HG03064 (cell line): ENCODE measurements around the gene ZNF492.
"Not testable (repeated sequence)": the region's sequence is repeated elsewhere in the genome, so short reads cannot be mapped to it uniquely, and the experiment has no call there.

ENCODE experiments used
- ATAC-seq: cut with Tn5 transposase; IDR thresholded peaks from one replicate; pipeline ENCODE4 v1.9.1; 2021; ENCODE audit warnings: low read depth; ENCODE audit not compliant: unreplicated experiment

The ZNF492 gene

GRCh38 chr19:22616659-22617058, 17.5 kb upstream of the ZNF492 start:
- no peak for ATAC-seq

- not testable (repeated sequence) for ATAC-seq
Observed at GRCh38 chr19:22617181-22617580, 16.9 kb upstream of the ZNF492 start.

- no peak for ATAC-seq
Observed at GRCh38 chr19:22617614-22618320, 16.4 kb upstream of the ZNF492 start.

GRCh38 chr19:22619371-22619770, 14.8 kb upstream of the ZNF492 start:
- ATAC-seq, result no peak

- ATAC-seq, result no peak
Observed at GRCh38 chr19:22619932-22620331, 14.2 kb upstream of the ZNF492 start.

DNA sequence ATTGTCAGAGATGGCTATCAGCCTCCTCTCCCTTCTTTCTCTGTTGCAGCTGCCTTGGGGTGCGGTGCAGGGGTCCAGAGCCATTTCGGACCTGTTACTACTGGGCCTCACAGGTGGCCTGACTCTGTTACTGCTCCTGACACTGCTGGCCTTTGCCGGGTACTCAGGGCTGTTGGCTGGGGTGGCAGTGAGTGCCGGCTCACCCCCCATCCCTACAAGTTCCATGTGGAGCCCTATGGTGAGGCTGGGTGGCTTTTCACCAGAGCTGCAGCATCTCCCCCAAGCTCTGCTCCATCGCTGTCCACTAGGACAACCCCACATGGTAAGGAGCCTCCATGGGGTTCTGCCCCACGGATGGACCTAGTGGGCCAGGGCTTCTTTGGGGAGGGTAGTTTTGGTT, 13.7 kb upstream of the ZNF492 start:
- no peak for ATAC-seq

GRCh38 chr19:22620912-22621311, 13.2 kb upstream of the ZNF492 start:
- no peak for ATAC-seq

DNA sequence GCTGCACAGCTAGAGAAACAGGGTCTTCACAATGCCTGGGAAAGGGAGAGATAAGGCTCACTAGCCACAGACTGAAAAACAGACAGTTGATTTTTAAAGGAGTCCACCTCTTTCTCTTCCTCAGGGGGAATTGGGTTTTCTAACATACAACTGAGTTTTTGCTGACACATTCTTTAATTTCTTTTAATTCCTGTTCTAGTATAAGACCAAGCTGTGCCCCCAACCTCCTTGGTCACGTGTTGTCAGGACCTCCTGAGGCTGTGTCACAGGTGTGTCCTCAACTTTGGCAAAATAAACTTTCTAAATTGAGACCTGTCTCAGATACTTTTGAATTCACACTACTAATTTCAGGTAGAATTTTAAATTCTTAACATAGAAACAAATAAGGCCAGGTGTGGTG, 12.1 kb upstream of the ZNF492 start:
- ATAC-seq, result no peak

- no peak for ATAC-seq
Observed at GRCh38 chr19:22622901-22623840, 11.0 kb upstream of the ZNF492 start.

DNA sequence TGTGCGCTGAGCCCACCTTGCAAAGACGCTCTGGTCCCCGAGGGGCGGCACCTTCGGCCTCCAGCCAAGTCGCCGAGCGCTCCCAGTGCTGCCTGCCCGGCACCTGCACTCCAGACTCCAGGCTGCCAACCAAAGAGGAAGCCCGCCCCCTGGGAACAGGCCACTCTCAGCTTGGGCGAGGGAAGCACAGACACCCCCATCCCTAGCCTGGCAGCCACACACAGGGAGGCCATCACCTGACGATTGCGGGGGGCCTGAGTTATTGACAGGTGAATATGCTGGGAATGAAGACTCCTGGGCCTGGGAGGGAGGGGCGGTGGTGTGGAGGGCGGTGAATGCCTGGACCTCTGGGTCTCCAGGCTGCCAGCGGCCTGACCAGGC, 10.3 kb upstream of the ZNF492 start:
- ATAC-seq, result no peak

GRCh38 chr19:22625266-22626035, 8.7 kb upstream of the ZNF492 start:
- no peak for ATAC-seq

DNA sequence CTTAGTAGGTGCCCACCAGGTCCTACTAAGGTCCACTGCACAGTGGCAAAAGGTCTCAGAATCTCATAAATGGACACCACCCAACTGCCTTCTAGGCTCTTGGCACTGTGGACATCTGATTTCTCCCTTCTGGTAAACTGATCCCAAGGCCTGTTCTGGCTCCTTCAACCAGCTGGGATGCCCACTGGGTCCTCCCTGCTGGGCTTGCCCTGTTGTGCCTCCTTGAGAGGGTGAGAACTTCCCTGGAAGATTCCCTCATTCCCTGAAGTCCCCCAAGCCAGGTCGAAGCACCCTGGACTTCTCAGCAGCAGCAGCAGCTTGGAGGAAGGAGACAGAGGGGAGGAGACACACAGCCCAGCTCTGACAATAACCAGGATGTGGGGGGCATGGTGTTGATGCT, 6.6 kb upstream of the ZNF492 start:
- ATAC-seq, result no peak

- ATAC-seq, result no peak
Observed at GRCh38 chr19:22628401-22628800, 5.7 kb upstream of the ZNF492 start.

GRCh38 chr19:22634450-22634827, 315 bp downstream of the ZNF492 start:
- ATAC-seq, result no peak

DNA sequence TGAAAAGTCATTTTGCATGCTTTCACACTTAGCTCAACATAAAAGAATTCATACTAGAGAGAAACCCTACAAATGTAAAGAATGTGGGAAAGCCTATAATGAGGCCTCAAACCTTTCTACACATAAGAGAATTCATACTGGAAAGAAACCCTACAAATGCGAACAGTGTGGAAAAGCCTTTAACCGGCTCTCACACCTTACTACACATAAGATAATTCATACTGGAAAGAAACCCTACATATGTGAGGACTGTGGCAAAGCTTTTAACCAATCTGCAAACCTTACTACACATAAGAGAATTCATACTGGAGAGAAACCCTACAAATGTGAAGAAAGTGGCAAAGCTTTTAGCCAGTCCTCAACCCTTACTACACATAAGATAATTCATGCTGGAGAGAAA, 51.4 kb downstream of the ZNF492 start:
- not testable (repeated sequence) for ATAC-seq

DNA sequence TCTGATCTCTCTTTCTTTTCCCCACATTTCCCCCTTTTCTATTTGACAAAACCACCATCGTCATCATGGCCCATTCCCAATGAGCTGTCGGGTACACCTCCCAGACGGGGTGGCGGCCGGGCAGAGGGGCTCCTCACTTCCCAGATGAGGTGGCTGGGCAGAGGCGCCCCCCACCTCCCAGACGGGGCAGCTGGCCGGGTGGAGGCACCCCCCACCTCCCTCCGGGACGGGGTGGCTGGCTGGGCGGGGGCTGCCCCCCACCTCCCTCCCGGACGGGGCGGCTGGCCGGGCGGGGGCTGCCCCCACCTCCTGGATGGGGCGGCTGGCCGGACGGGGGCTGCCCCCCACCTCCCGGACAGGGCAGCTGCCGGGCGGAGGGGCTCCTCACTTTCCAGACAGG, 68.5 kb downstream of the ZNF492 start:
- ATAC-seq, result not testable (repeated sequence)

- ATAC-seq, result not testable (repeated sequence)
Observed at GRCh38 chr19:22703096-22703495, 69.0 kb downstream of the ZNF492 start.

- ATAC-seq, result no peak
Observed at GRCh38 chr19:22708983-22709382, 74.9 kb downstream of the ZNF492 start.
